Adrenal gland (tissue), 5 donors: Measurements from ENCODE around the gene NKX1-2.

Experiments
- CTCF ChIP-seq, 6 experiments: fragments of 450-650 bp in 4 of 6; fragments of 200-600 bp in 2 of 6; sonication (generic) in 1 of 6; IDR thresholded peaks; 1 replicate in 5 of 6; 2 replicates in 1 of 6; pipeline versions ENCODE4 v1.5.1 to v1.8.0; 2016 to 2021; ENCODE audit warnings: antibody characterized with exemption in 6 of 6, mild to moderate bottlenecking in 2 of 6, moderate library complexity in 1 of 6
- POLR2A ChIP-seq, 2 donors: fragments of 450-650 bp; IDR thresholded peaks; one replicate each; pipeline ENCODE4 v1.6.1; 2017; ENCODE audit warnings: antibody characterized with exemption in 2 of 2, mild to moderate bottlenecking in 2 of 2, moderate library complexity in 1 of 2
- donor health status: DM: no; HTN: no; CAD: no.

- TF ChIP-seq CTCF (IDR thresholded peaks at IDR 0.05) (no peak), POLR2A (IDR thresholded peaks at IDR 0.05) (no peak)
Observed at GRCh38 chr10:124467165-124467564, 17.3 kb upstream of the NKX1-2 start.
